OCI-LY7 (cell line): Measurements from ENCODE around the gene FMNL3.

Source experiments
- EZH2phosphoT487 ChIP-seq: fragments of 200-600 bp; sonication (generic); IDR thresholded peaks from 2 replicates; pipeline ENCODE4 v1.6.1; 2018; ENCODE audit warnings: low read depth, borderline replicate concordance, mild to moderate bottlenecking, mixed run types, antibody characterized with exemption, low read length, moderate library complexity, mixed read lengths
- TF ChIP-seq, protein P1 (sequence below): fragments of 200-600 bp; sonication (generic); conservative IDR thresholded peaks from 2 replicates; pipeline ENCODE4 v1.5.1; 2014; ENCODE audit warnings: mild to moderate bottlenecking, antibody characterized with exemption, low read length, moderate library complexity, mixed read lengths

GRCh38 chr12:49707812-49708147, 575 bp upstream of the FMNL3 start:
- TF ChIP-seq, protein P1, sequence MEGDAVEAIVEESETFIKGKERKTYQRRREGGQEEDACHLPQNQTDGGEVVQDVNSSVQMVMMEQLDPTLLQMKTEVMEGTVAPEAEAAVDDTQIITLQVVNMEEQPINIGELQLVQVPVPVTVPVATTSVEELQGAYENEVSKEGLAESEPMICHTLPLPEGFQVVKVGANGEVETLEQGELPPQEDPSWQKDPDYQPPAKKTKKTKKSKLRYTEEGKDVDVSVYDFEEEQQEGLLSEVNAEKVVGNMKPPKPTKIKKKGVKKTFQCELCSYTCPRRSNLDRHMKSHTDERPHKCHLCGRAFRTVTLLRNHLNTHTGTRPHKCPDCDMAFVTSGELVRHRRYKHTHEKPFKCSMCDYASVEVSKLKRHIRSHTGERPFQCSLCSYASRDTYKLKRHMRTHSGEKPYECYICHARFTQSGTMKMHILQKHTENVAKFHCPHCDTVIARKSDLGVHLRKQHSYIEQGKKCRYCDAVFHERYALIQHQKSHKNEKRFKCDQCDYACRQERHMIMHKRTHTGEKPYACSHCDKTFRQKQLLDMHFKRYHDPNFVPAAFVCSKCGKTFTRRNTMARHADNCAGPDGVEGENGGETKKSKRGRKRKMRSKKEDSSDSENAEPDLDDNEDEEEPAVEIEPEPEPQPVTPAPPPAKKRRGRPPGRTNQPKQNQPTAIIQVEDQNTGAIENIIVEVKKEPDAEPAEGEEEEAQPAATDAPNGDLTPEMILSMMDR = no peak
- no peak for TF ChIP-seq EZH2phosphoT487
